GM18909 (cell line): ENCODE data around the gene CTXN1.
"Not testable (repeated sequence)": the region's sequence is repeated elsewhere in the genome, so short reads cannot be mapped to it uniquely, and the experiment has no call there.

Source experiments
- ATAC-seq: cut with Tn5 transposase; IDR thresholded peaks from one replicate; pipeline ENCODE4 v1.9.1; 2021; ENCODE audit warnings: mild to moderate bottlenecking; ENCODE audit not compliant: unreplicated experiment, poor library complexity

CTXN1 gene

GRCh38 chr19:7904074-7905020 lies 21.6 kb downstream of the CTXN1 start:
- peak; percentile 39 for ATAC-seq

DNA sequence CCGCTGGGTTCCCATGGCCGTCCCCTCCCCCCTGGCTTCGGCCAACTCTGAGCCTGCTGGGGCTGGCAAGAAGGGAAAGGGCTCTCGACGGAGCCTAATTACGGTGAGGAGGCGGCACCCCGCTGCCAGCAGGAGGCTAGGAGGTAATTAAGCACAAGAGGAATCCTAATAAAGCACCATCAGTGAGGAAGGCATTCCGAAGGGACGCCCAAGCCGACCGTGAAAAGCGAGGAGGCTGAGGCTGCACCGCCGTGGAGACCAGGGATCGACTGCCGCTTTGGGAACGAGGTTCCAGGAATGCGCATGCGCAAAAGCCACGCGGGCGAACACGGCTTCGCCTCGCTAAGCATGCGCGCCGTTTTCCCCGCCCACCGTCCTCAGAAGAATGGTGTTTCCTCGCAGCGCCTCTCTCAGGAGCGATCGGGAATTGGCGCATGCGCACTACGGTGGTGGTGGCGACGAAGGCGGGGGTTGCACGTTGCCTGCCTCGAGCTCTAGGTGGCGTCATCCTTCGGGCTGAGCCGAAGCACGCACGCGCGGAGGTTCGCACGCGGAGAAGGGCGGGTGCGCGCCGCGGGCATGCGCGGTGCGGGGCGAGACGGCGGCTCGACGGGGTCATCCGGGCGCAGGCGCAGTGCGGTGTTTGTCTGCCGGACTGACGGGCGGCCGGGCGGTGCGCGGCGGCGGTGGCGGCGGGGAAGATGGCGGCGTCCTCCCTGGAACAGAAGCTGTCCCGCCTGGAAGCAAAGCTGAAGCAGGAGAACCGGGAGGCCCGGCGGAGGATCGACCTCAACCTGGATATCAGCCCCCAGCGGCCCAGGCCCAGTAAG lies 22.5 kb downstream of the CTXN1 start, which contains the start of gene MAP2K7:
Gene MAP2K7 (plus strand): TSS at position 634 of the 830 bp plus-strand sequence. CDS start 68 bp downstream, at position 702.
- peak; percentile 83 for ATAC-seq

DNA sequence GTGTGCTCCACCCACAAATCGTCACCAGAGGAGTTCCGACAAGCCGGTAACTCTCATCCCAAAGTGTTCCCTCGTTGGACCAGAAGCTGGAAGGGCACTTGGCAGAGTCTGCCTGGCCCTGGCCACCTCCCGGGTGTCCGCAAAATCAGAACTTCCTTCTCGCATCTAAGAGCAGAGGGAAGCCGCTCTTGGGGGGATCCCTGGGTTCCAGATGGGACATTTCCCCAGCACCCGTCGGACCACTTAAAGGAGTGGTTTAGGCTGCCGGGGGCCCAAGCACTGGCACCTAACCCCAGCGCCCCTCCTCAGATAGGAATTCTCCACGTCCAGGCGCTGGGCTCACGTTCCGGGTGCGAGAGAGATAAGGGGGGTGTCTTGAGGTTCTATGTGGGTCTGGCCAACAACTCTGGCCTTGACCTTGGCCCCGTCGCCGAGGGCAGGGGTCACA lies 23.1 kb downstream of the CTXN1 start:
- ATAC-seq = no peak

- ATAC-seq = no peak
These were observed 24.6 kb downstream of the CTXN1 start for GRCh38 chr19:7901337-7901736.

GRCh38 chr19:7900931-7901330 lies 25.0 kb downstream of the CTXN1 start:
- ATAC-seq = no peak

DNA sequence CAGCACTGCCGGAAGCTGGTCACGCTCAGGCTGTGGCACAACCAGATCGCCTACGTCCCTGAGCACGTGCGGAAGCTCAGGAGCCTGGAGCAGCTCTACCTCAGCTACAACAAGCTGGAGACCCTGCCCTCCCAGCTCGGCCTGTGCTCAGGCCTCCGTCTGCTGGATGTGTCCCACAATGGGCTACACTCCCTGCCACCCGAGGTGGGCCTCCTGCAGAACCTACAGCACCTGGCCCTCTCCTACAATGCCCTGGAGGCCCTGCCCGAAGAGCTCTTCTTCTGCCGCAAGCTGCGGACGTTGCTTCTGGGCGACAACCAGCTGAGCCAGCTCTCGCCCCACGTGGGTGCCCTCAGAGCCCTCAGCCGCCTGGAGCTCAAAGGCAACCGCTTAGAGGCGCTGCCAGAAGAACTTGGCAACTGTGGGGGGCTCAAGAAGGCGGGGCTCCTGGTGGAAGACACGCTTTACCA lies 25.5 kb downstream of the CTXN1 start:
- ATAC-seq = no peak

DNA sequence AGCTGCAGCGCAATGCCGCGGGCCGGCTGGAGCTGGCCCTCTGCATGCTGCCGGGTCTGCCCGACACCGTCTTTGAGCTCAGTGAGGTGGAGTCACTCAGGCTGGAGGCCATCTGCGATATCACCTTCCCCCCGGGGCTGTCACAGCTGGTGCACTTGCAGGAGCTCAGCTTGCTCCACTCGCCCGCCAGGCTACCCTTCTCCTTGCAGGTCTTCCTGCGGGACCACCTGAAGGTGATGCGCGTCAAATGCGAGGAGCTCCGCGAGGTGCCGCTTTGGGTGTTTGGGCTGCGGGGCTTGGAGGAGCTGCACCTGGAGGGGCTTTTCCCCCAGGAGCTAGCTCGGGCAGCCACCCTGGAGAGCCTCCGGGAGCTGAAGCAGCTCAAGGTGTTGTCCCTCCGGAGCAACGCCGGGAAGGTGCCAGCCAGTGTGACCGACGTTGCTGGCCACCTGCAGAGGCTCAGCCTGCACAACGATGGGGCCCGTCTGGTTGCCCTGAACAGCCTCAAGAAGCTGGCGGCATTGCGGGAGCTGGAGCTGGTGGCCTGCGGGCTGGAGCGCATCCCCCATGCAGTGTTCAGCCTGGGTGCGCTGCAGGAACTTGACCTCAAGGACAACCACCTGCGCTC lies 26.1 kb downstream of the CTXN1 start:
- ATAC-seq = no peak

GRCh38 chr19:7898967-7899366 lies 27.0 kb downstream of the CTXN1 start:
- ATAC-seq = no peak

GRCh38 chr19:7897292-7897691 lies 28.6 kb downstream of the CTXN1 start:
- no peak for ATAC-seq

DNA sequence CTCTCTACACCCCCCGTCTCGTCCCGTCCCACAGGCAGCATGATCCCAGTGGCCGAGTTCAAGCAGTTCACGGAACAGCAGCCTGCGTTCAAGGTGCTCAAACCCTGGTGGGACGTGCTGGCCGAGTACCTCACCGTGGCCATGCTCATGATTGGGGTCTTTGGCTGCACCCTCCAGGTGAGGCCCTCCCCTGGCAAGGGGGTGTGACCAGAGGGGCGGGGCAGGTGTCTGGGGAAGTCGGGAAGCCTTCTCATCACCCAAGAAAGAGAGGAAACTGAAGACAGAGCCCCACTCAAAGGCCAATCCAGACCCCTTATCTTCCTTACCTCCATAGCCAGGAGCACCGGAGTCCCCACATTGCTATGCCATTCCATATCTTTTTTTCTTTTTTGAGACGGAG lies 30.4 kb downstream of the CTXN1 start:
- ATAC-seq = no peak

DNA sequence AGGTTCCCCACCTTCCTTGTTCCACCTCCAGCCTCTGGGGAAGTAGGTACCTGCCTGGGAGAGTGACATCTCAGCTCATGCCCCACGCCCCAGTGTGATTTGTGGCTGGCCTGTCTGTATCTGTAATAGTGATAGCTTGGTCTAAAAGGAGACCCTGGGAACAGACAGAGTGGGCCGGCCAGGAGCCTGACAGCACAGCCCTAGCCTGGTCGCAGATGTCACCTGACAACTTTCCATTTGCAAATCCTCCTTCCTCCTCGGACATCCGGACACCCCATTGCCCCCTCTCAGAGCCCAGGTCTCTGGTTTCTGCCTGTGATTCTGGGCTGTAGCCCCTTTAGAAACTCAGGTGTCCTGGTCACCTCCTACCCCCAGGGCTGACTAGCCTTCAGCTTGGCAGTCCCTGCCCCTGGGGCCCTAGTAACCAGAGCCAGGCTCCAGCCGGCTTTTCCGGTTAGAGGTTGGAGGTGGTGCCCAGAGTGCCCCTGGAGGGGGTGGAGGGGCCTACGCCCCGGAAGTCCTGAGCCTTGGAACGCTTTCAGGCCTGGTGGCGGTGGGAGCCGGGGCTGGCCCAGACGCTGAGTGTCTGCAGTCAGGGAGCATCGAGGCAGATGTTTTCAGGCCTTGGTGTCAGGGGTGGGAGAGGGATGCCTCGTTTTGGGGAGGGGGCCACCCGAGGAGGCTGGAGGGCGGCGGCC lies 31.2 kb downstream of the CTXN1 start:
- no peak for ATAC-seq

DNA sequence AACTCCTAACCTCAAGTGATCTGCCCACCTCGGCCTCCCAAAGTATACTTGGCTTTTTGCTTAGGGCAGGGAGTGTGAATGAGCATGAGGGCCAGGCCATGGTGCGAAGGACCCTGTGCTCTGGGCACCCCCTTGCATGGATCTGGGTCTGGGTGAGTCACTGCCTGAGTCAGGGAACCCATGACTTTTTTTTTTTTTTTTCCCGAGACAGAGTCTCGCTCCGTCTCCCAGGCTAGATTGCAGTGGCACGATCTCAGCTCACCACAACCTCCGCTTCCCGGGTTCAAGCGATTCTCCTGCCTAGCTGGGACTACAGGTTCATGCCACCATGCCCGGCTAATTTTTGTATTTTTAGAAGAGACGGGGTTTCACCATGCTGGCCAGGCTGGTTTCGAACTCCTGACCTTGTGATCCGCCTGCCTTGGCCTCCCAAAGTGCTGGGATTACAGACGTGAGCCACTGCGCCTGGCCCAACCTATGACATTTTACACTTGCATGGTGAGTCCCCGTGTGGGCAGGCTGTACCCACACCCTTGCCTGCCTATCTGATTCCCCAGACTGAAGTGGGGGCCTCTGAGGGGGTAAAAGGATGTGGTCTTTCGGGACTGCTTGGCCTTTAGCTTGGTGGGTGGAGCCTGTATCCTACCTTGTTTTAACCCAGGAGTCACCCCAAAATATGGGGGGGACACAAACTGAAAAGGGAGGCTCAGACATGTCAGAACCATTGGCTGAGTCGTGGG lies 32.4 kb downstream of the CTXN1 start:
- not testable (repeated sequence) for ATAC-seq

- ATAC-seq = no peak
These were observed 37.1 kb downstream of the CTXN1 start for GRCh38 chr19:7888826-7889217.

DNA sequence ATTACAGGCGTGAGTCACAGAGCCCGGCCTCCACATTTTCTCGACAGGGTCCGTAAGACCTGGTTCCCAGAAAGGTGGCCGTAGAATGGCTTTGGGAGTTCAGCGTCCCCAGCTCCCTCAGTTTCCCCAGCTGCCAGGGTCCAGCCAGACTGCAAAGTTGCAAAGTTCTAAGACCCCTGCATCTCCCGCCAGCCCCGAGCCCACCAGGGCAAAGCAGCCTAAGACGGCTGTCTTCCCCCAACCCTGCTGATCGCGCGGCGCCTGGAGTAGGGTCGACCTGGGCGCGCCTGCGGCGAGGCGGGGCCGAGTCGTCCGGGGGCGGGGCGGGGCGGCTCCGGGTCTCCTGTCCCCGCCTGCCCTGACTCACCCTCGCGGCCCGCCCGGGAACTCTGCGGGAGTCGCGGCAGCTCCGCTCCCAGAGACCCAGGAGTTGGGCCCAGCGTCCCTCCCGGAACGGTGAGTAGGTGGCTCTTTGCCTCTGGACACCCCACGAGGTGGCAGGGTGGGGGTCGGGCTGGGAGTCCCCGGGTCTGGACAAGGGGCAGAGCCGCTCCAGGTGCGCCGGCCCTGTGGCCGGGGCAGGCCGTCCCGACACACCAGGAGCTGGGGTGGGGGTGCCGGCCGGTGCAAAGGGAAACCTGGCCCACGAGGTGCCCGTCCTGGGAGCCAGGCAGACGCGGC lies 37.6 kb downstream of the CTXN1 start, which contains the start of gene LRRC8E:
Gene LRRC8E (plus strand): TSS at position 366 of the 681 bp plus-strand sequence. CDS start 7,094 bp downstream, outside the sequence.
- no peak for ATAC-seq

- no peak for ATAC-seq
These were observed 38.4 kb downstream of the CTXN1 start for GRCh38 chr19:7887408-7888144.

- ATAC-seq = no peak
These were observed 40.1 kb downstream of the CTXN1 start for GRCh38 chr19:7885818-7886217.

DNA sequence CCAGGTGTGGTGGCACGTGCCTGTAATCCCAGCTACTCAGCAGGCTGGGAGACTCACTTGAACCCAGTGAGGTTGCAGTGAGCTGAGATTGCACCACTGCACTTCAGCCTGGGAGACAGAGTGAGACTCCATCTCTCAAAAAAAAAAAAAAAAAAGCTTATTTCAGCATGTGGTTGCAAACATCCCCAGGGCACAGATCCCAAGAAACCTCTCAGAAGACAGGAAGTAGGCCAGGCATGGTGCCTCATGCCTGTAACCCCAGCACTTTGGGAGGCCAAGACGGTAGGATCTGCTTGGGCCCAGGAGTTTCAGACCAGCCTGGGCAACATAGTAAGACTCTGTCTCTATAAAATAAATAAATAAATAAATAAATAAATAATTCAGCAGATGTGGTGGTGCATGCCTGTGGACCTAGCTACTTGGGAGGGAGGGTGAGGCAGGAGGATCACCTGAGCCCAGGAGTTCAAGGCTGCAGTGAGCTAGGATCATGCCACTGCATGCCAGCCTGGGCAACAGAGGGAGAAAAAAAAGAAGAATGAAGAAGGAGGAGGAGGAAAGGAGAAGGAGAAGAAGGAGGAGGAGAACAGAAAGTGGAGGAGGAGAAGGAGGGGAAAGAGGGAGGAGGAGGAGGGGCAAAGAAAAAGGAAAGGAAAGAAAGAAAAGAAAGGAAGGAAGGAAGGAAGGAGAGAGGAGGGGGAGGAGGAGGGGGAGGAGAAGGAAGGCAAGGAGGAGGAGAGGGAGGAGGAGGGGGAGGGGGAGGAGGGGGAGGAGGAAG lies 42.0 kb downstream of the CTXN1 start:
- no peak for ATAC-seq
